Bronchial epithelial cell (primary cell): ENCODE data around the gene TMEM184B. TPM values are rescaled to one million over a fixed set of nuclear protein-coding genes. Genes with fewer than 3 reads are reported as not detected.
A peak's percentile ranks its signal among the peaks of the same experiment; 100 is the strongest.

ENCODE experiments used
- DNase-seq: peaks from one replicate; pipeline ENCODE4 v3.0.0-alpha.2; 2010; ENCODE audit warnings: low read depth
- FAIRE-seq: peaks from 2 replicates; lab custom pipeline; 2011; peaks lifted over from hg19 to GRCh38; lab: Jason Lieb, UNC
- H3K27me3 ChIP-seq: 2 replicates; pipeline ENCODE4 v1.5.1; 2011; ENCODE audit warnings: low read length; ENCODE audit not compliant: control insufficient read depth, insufficient read depth
- H3K36me3 ChIP-seq: 2 replicates; pipeline ENCODE4 v1.5.1; 2011; ENCODE audit warnings: low read length; ENCODE audit not compliant: control insufficient read depth, insufficient read depth
- H3K4me3 ChIP-seq: 2 replicates; pipeline ENCODE4 v1.5.1; 2011; ENCODE audit warnings: mild to moderate bottlenecking, low read depth, low read length, control low read depth
- total RNA-seq: library from RNA; depleted of rRNA; stranded (reverse); fragments of >200 nt; gene quantifications from 2 replicates; pipeline ENCODE4 v1.2.1, GENCODE V29; 2014
- TF ChIP-seq, protein P1 (sequence below): IDR thresholded peaks from 2 replicates; pipeline ENCODE4 v1.5.1; 2011; ENCODE audit warnings: mild to moderate bottlenecking, moderate library complexity, low read length, control low read depth, inconsistent platforms; ENCODE audit not compliant: insufficient read depth, severe bottlenecking

Gene TMEM184B
- total RNA-seq, 1 donor from 2014 or later = 7.1 TPM

GRCh38 chr22:38276166-38276565 is 3.4 kb upstream of the TMEM184B start:
- Histone ChIP-seq H3K27me3 (no peaks in the 10 kb centered on the region), H3K4me3 (no peak overlapping the region), H3K36me3 (peaks cover under 1% of the 10 kb centered on the region)
- no peak for DNase-seq
- TF ChIP-seq, protein P1, sequence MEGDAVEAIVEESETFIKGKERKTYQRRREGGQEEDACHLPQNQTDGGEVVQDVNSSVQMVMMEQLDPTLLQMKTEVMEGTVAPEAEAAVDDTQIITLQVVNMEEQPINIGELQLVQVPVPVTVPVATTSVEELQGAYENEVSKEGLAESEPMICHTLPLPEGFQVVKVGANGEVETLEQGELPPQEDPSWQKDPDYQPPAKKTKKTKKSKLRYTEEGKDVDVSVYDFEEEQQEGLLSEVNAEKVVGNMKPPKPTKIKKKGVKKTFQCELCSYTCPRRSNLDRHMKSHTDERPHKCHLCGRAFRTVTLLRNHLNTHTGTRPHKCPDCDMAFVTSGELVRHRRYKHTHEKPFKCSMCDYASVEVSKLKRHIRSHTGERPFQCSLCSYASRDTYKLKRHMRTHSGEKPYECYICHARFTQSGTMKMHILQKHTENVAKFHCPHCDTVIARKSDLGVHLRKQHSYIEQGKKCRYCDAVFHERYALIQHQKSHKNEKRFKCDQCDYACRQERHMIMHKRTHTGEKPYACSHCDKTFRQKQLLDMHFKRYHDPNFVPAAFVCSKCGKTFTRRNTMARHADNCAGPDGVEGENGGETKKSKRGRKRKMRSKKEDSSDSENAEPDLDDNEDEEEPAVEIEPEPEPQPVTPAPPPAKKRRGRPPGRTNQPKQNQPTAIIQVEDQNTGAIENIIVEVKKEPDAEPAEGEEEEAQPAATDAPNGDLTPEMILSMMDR = no peak
- no peak for FAIRE-seq

GRCh38 chr22:38273135-38273826 is 471 bp upstream of the TMEM184B start:
- Histone ChIP-seq H3K36me3 (peaks cover 3% of the 10 kb centered on the region), H3K27me3 (no peaks in the 10 kb centered on the region), H3K4me3 (peak overlapping the region; percentile 93)
- TF ChIP-seq, protein P1 = no peak
- no peak for DNase-seq
- FAIRE-seq = peak; percentile 88

DNA sequence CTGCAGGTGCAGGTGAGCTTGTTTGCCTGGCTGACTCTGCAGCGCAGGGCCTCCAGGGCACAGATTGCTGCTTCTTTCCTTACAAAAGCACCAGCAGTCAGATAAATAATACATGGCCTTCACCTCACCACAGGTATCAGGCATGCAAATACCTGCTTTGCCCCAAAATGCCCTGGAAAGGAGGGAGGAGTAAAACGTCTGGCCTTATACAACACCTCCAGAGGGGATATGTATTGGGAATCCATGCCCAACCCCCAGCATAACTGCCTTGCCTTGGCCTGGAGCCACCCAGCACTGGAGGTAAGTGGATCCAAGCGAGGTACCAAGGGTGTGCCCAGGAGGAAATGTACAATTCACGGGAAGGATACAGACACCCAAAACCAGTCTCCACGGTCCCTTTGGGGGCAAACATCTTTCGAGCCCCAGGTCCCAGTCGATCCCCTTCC is 860 bp downstream of the TMEM184B start:
- Histone ChIP-seq H3K4me3 (peak overlapping the region; percentile 93), H3K36me3 (peaks cover 3% of the 10 kb centered on the region), H3K27me3 (no peaks in the 10 kb centered on the region)
- DNase-seq (peak; percentile 49), FAIRE-seq (no peak)
- TF ChIP-seq, protein P1 = no peak

DNA sequence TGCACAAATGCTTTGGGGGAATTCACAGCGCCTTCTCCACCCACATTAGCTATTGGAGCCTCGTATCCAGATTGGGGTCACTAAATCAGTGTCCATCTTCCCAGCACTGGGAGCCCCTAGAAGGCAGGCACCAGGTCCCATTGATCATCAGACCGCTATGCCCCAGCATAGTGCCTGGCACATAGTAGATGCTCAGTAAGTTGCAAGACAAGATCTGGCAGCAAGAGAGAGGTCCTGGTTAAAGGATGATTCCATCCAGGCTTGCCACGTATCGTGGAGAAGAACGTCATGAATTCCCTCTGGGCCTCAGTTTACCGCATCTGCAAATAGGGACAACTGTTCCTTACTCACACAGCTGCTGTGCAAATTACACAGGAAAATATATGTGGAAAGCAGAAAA is 1.7 kb downstream of the TMEM184B start:
- DNase-seq = no peak
- FAIRE-seq = no peak
- Histone ChIP-seq H3K4me3 (no peak overlapping the region), H3K36me3 (peaks cover 5% of the 10 kb centered on the region), H3K27me3 (no peaks in the 10 kb centered on the region)
- TF ChIP-seq, protein P1 = no peak

DNA sequence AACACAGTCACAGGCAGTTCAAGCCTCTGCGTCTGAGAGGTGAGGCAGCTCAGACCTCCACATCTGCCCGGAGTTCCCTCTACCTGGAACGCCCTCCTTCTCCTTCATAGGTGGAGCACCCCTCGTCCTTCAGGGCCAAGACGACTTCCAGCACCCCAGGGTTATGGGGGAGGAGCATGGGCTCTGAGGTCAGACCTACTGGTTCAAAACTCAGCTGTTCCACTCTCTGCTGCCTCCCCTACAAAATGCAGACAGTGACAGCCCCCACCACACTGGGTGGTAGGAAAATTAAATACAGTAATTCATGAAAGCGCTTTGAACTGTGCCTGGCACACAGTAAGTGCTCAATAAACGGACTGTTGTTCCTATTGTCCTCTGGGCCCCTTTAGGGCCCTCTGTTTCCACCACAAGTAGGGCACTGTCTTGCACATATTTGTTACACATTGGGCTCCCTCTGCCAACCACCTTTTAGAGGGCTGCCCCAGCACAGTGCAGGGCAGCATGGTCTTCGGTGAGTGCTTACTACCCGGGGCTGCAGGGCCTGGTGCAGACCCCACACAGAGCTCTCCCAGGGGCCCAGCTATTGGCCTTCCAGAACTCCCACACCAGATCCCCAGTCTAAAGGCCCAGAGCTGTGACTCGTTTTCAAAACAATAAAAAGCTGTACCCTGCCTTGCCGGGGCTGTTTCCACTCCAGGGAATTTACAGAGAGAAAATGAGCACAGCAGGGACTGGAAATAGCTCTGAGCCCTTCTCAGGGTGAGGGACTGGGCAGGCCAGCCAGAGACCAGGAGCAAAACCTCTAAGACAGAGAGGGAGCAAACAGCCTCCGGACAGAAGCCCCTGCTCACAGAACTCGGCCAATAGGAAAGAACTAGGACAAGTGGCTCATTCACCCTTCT is 2.5 kb downstream of the TMEM184B start:
- no peak for DNase-seq
- no peak for FAIRE-seq
- Histone ChIP-seq H3K36me3 (peaks cover 7% of the 10 kb centered on the region), H3K27me3 (no peaks in the 10 kb centered on the region), H3K4me3 (no peak overlapping the region)
- TF ChIP-seq, protein P1 = no peak
